ENCODE measurements around the gene EPX.

DNA sequence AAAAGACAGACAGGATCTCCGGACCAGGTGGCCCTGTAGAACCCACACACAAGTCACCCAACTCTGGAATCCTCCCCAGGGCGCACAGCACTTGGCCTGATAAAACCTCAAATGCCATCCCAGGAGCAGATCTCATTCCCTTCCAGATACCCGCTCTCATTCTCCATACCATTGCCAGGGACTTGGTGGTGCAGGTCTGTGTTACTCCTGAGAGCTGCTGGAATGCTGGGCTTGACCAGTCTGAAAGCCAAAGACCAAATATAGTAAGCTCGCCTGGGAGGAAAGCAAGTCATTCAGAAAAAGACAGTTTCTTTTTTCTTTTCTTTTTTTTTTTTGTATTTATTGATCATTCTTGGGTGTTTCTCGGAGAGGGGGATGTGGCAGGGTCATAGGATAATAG, 15.8 kb downstream of the EPX start:
- TF ChIP-seq EZH2 (IDR thresholded peaks at IDR 0.05; ENCODE audit: borderline replicate concordance, low read length): no peak
- TF ChIP-seq, protein P1, sequence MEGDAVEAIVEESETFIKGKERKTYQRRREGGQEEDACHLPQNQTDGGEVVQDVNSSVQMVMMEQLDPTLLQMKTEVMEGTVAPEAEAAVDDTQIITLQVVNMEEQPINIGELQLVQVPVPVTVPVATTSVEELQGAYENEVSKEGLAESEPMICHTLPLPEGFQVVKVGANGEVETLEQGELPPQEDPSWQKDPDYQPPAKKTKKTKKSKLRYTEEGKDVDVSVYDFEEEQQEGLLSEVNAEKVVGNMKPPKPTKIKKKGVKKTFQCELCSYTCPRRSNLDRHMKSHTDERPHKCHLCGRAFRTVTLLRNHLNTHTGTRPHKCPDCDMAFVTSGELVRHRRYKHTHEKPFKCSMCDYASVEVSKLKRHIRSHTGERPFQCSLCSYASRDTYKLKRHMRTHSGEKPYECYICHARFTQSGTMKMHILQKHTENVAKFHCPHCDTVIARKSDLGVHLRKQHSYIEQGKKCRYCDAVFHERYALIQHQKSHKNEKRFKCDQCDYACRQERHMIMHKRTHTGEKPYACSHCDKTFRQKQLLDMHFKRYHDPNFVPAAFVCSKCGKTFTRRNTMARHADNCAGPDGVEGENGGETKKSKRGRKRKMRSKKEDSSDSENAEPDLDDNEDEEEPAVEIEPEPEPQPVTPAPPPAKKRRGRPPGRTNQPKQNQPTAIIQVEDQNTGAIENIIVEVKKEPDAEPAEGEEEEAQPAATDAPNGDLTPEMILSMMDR (conservative IDR thresholded peaks at IDR 0.05 in 1 of 2, IDR thresholded peaks at IDR 0.05 in 1 of 2; ENCODE audit: extremely low read depth in 1 of 2, insufficient read depth in 1 of 2, low read depth in 1 of 2, low read length in 2 of 2): no peak
